Gastroesophageal sphincter (tissue), 2 donors: ENCODE measurements around the gene CYP2D6.

Source experiments
- EP300 ChIP-seq: sonication (generic); formaldehyde crosslinking; IDR thresholded peaks from one replicate; pipeline ENCODE4 v1.6.1; 2017; ENCODE audit warnings: antibody characterized with exemption, mild to moderate bottlenecking
- POLR2A ChIP-seq, 2 donors: fragments of 450-650 bp; IDR thresholded peaks; one replicate each; pipeline ENCODE4 v1.6.1; 2017; ENCODE audit warnings: antibody characterized with exemption in 2 of 2, mild to moderate bottlenecking in 2 of 2, moderate library complexity in 1 of 2
- POLR2AphosphoS5 ChIP-seq: sonication (generic); formaldehyde crosslinking; IDR thresholded peaks from one replicate; pipeline ENCODE4 v1.6.1; 2017; ENCODE audit warnings: antibody characterized with exemption

- TF ChIP-seq POLR2AphosphoS5 (no peak), EP300 (no peak), POLR2A (IDR thresholded peaks at IDR 0.05) (no peak)
These were observed 28.0 kb upstream of the CYP2D6 start for GRCh38 chr22:42158456-42159132.
